T-helper 2 cell treated with Interferon-gamma antibody and Interleukin-4, amounts not matched to agents 5 μg/mL and 100 μg/mL, for 36 hours (primary cell): ENCODE results near the gene ARHGEF33.

Experiments used
- DNase-seq: peaks from one replicate; pipeline ENCODE4 v3.0.0; 2021; ENCODE audit warnings: low spot score
- H3K27ac Mint-ChIP-seq: one replicate; pipeline ENCODE4 v1.8.0; 2021; ENCODE audit warnings: mild to moderate bottlenecking, mixed read lengths
- H3K27me3 Mint-ChIP-seq: one replicate; pipeline ENCODE4 v1.8.0; 2021; ENCODE audit warnings: low read depth, mixed read lengths
- H3K36me3 Mint-ChIP-seq: one replicate; pipeline ENCODE4 v1.8.0; 2021; ENCODE audit warnings: low read depth, mixed read lengths
- H3K4me1 Mint-ChIP-seq: one replicate; pipeline ENCODE4 v1.8.0; 2021; ENCODE audit warnings: low read depth, mixed read lengths
- H3K4me3 Mint-ChIP-seq: one replicate; pipeline ENCODE4 v1.8.0; 2022; ENCODE audit warnings: mild to moderate bottlenecking, moderate library complexity, mixed read lengths
- H3K9me3 Mint-ChIP-seq: one replicate; pipeline ENCODE4 v1.8.0; 2021; ENCODE audit warnings: mixed read lengths

The ARHGEF33 gene

DNA sequence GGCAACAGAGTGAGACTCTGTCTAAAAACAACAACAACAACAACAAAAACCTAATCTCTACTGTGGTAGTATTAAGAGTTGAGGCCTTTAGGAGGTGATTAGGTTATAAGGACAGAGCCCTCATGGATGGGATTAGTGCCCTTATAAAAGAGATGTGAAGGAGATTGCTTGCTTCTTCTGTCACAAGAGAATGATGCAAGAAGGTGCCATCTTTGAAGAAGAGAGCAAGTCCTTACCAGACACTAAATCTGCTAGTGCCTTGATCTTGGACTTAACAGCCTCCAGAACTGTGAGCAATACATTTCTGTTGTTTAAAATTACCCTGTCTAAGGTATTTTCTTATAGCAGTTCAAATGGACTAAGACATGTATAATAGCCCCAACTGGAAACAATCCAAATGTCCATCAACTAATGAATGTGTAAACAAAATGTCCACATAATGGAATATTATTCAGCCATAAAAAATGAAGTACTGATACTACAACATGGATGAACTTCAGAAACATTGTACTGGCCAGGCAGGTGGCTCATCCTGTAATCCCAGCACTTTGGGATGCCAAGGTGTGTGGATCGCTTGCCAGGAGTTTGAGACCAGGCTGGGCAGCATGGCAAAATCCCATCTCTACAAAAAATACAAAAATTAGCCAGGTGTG, 1.6 kb upstream of the ARHGEF33 start:
- DNase-seq, result no peak
- Mint-ChIP-seq H3K27ac (no peak overlapping the region), H3K36me3 (no peaks in the 10 kb centered on the region), H3K4me3 (no peak overlapping the region), H3K27me3 (peaks cover 20% of the 10 kb centered on the region), H3K9me3 (no peaks in the 10 kb centered on the region), H3K4me1 (no peaks in the 10 kb centered on the region)

DNA sequence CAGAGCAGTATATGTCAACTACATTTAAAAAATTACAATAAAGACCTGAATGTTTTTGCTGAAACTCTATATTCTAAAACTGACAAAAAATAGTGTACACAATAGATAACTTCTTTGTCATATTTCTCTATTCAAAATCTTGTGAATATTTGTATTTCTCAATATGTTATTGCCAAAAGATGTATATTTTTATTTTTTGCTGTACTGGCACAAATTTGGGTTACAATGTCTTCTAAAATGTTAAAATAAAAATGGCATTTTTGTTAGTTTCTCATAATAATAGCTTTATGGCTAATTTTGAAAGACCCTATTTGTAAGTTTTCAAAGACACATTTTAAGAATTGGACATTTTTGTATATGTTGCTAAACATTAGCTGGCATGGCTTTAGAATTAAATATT, 630 bp upstream of the ARHGEF33 start:
- DNase-seq, result no peak
- no peaks in the 10 kb centered on the region for H3K9me3 Mint-ChIP-seq
- H3K27me3 Mint-ChIP-seq, result peaks cover 20% of the 10 kb centered on the region
- no peaks in the 10 kb centered on the region for H3K4me1 Mint-ChIP-seq
- no peak overlapping the region for H3K27ac Mint-ChIP-seq
- no peaks in the 10 kb centered on the region for H3K36me3 Mint-ChIP-seq
- no peak overlapping the region for H3K4me3 Mint-ChIP-seq

DNA sequence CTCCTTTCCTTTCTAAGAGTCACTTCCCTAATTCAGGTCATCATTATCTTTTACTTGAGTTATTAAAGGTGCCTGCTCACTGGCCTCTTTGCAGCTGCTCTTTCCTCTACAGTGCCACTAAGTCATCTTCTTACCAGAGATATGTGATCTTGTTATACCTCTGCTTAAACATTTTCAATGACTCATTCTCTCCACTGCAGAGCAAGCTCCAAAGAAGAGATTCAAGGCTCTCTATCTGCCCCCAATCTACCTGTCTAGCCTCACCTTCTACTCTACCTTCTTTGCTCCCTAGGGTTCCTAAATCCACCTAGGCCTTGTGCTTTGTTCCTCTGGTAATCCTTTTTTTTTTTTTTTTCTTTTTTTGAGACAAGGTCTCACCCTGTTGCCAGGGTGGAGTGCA, 3.1 kb downstream of the ARHGEF33 start:
- peaks cover 22% of the 10 kb centered on the region for H3K27me3 Mint-ChIP-seq

DNA sequence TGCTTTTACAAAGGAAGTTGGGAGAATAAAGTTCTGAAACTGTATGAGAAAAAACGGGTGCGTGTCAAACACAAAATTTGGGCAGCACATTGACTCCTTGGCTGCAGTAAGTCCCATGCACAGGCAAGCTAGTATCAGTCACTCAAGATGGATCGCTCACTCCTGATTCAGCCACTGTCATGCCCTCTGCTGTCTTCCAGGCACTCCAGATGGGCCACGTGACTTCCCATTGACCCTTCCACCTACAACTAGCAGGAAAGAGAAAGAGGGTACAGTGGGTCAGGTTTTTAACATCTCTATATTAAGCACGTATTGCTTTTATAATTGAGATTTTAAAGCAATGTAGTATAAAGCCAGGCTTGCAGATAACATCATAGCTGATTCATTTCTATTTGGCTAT, 8.6 kb downstream of the ARHGEF33 start:
- Mint-ChIP-seq H3K27ac (no peak overlapping the region), H3K4me3 (no peak overlapping the region), H3K4me1 (no peaks in the 10 kb centered on the region), H3K27me3 (peaks cover 14% of the 10 kb centered on the region), H3K9me3 (no peaks in the 10 kb centered on the region), H3K36me3 (no peaks in the 10 kb centered on the region)
- no peak for DNase-seq

More for the DNA sequence above, 3.1 kb downstream of the ARHGEF33 start:
- no peaks in the 10 kb centered on the region for H3K4me1 Mint-ChIP-seq
- no peak for DNase-seq
- no peaks in the 10 kb centered on the region for H3K36me3 Mint-ChIP-seq
- H3K4me3 Mint-ChIP-seq, result no peak overlapping the region
- no peaks in the 10 kb centered on the region for H3K9me3 Mint-ChIP-seq
- H3K27ac Mint-ChIP-seq, result no peak overlapping the region

DNA sequence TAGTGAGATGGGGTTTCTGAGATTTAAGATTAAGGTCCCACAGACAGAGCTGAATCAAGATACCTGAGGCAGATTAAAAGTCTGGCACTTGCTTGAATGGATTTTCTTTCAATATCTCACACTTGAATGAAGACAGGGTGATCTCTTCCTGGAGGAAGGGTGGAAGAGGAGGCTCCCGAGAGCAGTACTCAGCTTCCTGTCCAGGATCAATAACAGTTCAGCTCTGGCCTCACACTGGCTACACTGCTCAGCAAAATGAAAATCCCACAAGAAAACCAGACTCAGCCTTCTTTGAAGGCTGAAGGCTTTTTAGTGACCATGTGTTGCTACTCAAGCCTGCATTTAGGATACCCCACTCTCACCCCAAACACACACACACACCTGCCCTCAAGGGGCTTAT, 11.1 kb downstream of the ARHGEF33 start:
- H3K36me3 Mint-ChIP-seq, result no peaks in the 10 kb centered on the region
- peaks cover 14% of the 10 kb centered on the region for H3K27me3 Mint-ChIP-seq
- no peak overlapping the region for H3K27ac Mint-ChIP-seq
- H3K4me3 Mint-ChIP-seq, result no peak overlapping the region
- H3K4me1 Mint-ChIP-seq, result no peaks in the 10 kb centered on the region
- no peak for DNase-seq
- no peaks in the 10 kb centered on the region for H3K9me3 Mint-ChIP-seq

DNA sequence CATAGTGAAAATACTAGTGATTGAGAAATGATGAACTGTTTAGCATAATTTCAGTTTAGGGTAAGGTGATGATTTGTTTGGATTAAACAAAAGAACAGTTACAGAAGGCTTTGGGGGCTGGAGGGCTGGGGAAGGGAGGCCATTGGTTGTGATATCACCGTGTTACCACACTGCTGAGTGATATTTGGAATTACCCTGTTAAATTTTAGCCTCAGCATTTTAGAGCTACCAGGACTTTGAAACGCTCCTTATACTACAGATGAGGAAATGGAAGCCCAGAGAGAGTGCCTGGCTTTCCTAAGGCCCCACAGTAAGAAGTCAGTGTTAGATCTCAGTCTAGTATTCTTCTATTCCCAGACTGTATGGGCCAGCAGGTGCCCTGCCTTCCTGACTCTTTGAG, 15.6 kb downstream of the ARHGEF33 start:
- DNase-seq, result no peak

DNA sequence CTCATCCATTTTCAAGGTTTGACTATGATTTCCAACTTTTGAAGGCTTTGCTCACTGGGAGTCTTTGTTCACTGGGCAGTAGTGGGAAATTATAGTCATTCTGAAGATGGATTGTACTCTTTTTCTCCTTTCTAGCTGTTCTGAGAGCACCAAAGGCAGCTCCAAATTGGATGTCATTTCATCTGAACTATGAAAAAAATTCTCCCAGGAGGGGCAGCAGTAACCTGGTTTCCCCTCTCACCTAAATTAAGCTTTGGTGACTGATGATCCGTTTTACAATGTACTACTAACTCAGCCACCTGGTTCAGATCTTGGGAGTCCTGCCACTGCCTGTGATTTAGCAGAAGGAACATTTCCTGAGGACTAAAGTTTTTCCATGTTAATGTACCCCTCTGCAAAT, 17.6 kb downstream of the ARHGEF33 start:
- Mint-ChIP-seq H3K4me1 (peaks cover 17% of the 10 kb centered on the region), H3K4me3 (no peak overlapping the region), H3K9me3 (no peaks in the 10 kb centered on the region), H3K27me3 (peaks cover 3% of the 10 kb centered on the region), H3K36me3 (no peaks in the 10 kb centered on the region), H3K27ac (no peak overlapping the region)
- DNase-seq, result no peak

More for the DNA sequence above, 15.6 kb downstream of the ARHGEF33 start:
- Mint-ChIP-seq H3K27ac (no peak overlapping the region), H3K4me1 (peaks cover 15% of the 10 kb centered on the region), H3K9me3 (no peaks in the 10 kb centered on the region), H3K27me3 (peaks cover 4% of the 10 kb centered on the region), H3K4me3 (no peak overlapping the region), H3K36me3 (no peaks in the 10 kb centered on the region)

DNA sequence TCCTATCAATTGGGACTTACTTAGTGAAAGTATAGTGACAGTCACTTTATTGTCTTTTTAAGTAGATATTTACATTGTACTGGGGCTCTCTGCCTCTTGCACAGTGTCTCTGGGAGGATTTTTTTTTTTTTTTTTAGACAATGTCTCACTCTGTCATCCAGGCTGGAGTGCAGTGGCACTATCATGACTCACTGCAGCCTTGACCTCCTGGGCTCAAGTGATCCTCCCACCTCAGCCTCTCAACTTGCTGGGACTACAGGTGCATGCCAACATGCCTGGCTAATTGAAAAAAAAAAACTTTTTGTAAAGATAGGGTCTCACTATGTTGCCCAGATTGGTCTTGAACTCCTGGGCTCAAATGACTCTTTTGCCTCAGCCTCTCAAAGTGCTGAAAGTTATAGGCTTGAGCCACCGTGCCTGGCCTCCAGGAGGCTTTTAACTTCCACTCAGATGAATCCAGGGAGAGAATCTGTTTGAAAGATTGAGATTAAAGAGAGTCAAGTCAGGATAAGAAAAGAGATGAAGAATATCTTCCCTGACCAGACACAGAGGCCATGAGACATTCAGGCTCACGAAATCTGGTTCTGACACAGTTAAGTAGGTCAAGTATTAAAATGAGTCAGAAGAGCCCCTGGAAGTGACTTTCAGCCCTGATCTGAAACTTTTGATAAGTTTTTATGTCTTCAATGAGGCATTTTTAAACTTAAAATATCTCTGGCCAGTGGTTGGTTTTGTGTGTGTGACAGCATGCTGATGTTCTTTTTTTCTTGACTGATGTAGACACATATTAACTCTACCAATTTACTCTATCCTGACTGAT, 18.3 kb downstream of the ARHGEF33 start:
- no peaks in the 10 kb centered on the region for H3K9me3 Mint-ChIP-seq
- DNase-seq, result peak; percentile 46
- peaks cover 17% of the 10 kb centered on the region for H3K4me1 Mint-ChIP-seq
- H3K27me3 Mint-ChIP-seq, result peaks cover 3% of the 10 kb centered on the region
- H3K4me3 Mint-ChIP-seq, result no peak overlapping the region
- no peaks in the 10 kb centered on the region for H3K36me3 Mint-ChIP-seq
- H3K27ac Mint-ChIP-seq, result no peak overlapping the region

DNA sequence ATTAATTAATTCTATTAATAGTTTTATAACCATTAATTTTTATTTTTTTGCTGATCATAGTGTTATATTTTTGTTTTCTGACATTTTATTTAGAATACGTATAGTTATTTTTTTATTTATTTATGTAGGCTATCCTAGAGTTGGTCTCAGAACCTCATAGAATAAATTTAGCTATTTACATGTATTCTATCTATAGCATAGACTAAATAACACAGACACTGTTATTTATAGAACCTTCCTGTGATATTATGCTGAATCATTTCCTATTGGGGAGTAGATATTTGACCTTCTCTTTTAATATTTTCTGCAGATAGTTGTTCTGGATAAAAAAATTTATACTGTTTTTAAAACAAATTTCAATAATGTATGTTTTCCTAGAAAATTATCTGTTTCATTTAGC, 20.2 kb downstream of the ARHGEF33 start:
- no peak overlapping the region for H3K27ac Mint-ChIP-seq
- H3K27me3 Mint-ChIP-seq, result peaks cover 3% of the 10 kb centered on the region
- no peaks in the 10 kb centered on the region for H3K36me3 Mint-ChIP-seq
- no peak for DNase-seq
- H3K9me3 Mint-ChIP-seq, result no peaks in the 10 kb centered on the region
- peaks cover 17% of the 10 kb centered on the region for H3K4me1 Mint-ChIP-seq
- no peak overlapping the region for H3K4me3 Mint-ChIP-seq

DNA sequence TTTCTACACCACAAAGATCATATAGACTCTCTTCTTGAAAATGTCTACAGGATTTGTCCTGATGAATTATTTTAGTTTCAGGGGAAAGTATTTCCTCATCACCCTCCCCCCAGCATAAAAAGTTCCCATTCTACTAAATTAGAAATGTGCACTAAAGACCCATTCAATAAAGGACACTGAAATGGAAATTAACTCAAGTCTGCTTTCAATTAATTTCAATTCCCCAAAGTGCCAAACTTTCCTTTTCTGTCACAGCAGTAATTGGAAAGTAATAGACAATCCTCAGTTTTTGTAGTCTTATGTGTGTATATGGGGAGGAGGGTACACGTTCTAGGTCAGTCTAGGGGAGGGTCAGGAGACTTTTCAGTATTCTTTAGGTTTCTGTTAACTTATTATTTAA, 21.5 kb downstream of the ARHGEF33 start:
- Mint-ChIP-seq H3K27me3 (peaks cover 5% of the 10 kb centered on the region), H3K9me3 (no peaks in the 10 kb centered on the region), H3K4me1 (peaks cover 17% of the 10 kb centered on the region), H3K4me3 (no peak overlapping the region), H3K27ac (no peak overlapping the region), H3K36me3 (no peaks in the 10 kb centered on the region)
- DNase-seq, result no peak

DNA sequence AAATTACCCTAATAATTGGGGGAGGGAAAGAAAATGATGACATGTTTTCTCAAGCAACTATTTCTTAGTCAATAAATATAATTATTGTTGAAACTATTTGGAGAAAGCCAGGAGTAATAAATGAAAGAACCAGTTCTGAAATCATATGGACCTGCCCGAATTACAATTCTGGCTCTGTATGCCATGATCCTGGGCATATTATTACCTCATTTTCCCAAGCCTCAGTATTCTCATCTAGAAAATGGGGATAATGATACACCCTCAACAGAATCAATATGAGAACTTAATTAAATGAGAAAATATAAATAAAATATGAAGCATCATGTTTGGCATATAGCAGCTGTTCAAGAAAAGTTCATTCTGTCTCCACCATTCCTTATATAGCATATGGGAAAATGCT, 22.9 kb downstream of the ARHGEF33 start:
- peaks cover 5% of the 10 kb centered on the region for H3K27me3 Mint-ChIP-seq
- H3K27ac Mint-ChIP-seq, result no peak overlapping the region
- no peaks in the 10 kb centered on the region for H3K36me3 Mint-ChIP-seq
- DNase-seq, result no peak
- H3K9me3 Mint-ChIP-seq, result no peaks in the 10 kb centered on the region
- H3K4me1 Mint-ChIP-seq, result peaks cover 16% of the 10 kb centered on the region
- H3K4me3 Mint-ChIP-seq, result no peak overlapping the region

DNA sequence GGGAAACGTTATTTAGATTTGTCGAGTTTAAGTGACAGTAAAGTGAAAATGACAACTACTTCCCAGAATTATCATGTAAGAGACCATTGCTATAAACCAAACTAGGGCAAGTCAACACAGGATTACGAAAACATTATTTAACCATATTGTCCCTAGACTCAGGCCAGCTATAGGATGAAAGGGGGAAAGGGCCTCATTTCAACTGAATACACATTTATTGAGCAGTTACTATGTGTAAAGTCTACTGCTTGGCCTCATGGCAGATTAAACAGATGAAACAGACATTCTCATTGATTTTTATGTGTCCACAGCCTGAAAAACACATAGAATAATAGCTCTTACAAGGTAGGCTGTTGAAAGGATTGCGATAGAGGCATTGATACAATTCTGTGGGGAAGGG, 32.7 kb downstream of the ARHGEF33 start:
- Mint-ChIP-seq H3K36me3 (no peaks in the 10 kb centered on the region), H3K27me3 (peaks cover 35% of the 10 kb centered on the region), H3K9me3 (no peaks in the 10 kb centered on the region), H3K27ac (no peak overlapping the region), H3K4me3 (no peak overlapping the region), H3K4me1 (no peaks in the 10 kb centered on the region)
- DNase-seq, result no peak

DNA sequence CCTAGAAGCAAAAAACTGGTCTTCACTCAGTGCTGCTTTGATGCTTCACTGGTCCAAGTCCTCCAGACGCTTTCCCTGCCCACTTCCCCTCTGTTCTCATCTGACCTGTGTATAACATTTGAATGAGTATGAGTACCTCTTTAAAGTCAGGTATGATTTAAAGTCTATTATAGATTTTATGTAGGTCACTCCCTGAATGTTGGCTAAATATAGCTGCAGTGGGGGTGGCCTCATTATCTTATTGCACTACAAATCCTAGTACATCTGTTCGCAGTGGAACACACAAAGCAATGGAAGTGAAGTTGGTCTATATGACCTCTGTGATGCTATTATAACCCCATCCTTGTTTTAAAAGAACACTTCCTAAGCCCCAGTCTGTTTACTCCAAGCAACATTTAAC, 33.2 kb downstream of the ARHGEF33 start:
- Mint-ChIP-seq H3K27me3 (peaks cover 39% of the 10 kb centered on the region), H3K36me3 (no peaks in the 10 kb centered on the region), H3K4me1 (no peaks in the 10 kb centered on the region), H3K9me3 (no peaks in the 10 kb centered on the region), H3K4me3 (no peak overlapping the region), H3K27ac (no peak overlapping the region)
- no peak for DNase-seq

DNA sequence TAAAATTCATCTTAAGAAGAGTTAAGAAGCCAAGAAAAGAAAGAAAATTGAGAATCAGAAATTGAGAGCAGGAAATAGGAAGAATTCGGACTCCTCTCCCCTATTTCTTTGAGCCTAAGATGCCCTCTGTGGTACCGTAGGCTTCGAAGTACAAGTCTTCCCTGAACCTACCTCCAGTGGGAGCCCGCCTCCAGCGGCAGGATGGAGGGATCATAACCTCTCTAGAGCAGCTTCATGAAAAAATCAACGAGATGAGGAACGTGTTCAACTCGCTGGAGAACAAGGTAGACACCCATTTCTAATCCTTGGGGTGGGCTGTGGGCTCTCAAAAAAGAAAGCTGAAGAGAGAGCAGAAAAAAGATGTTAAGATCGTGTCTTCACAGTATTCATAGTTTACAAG, 36.3 kb downstream of the ARHGEF33 start:
- Mint-ChIP-seq H3K9me3 (no peaks in the 10 kb centered on the region), H3K36me3 (no peaks in the 10 kb centered on the region), H3K4me3 (no peak overlapping the region), H3K4me1 (no peaks in the 10 kb centered on the region), H3K27ac (no peak overlapping the region), H3K27me3 (peaks cover 37% of the 10 kb centered on the region)
- no peak for DNase-seq
